Activated CD4-positive, CD25-positive, alpha-beta regulatory T cell (primary cell): Measurements from ENCODE around the gene DOK1.

Experiments
- DNase-seq, 4 experiments: peaks; one replicate each; lab custom pipeline; 2025; lab: John Stamatoyannopoulos, UW

The DOK1 gene

DNA sequence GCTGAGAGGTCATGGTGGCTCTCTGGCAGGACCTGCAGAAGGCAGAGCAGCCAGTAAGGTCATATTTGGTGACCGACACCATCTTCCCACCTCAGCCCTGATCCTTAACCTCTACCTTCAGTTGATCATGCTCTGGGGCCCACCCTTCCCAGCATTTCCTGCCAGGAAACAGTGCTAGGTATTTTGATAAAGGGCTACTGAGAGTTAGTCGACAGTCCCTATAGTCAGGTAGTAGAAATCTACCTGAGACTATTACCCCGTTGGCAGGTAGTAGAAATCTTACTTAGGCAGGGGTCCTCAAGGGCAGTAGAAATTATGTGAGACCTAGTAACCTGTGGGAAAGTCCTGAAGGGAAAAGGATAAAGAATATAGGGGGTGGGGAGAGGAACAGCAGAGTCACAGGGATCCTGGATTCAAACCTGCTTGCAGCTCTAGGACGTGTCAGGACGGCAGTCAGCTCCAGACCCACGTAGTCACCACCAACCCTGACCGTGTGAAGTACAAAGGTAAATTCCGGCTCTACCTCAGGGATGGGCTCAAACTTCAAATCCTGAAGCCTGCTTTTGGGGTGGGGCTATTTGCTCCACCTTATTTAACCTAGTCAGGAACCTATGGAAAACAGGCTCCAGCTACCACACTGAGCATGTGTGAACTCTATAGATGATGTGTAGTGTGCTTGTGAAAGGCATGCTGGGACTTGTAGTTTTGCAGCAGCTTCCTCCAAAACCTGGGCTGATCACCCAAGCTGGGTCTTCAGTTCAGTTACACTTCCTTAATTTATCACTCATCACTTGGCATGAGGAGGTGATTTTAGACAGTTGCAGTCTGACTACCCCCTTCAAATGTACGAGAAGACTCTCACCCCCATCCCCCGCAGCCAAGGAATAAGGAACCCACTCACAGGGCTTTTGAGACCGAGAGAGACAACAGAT is 28.5 kb upstream of the DOK1 start, which contains the start of gene DQX1:
TSS of gene DQX1 (minus strand) at position 515 of the 932 bp plus-strand sequence. CDS start at position 13, 502 bp downstream.
- no peak for DNase-seq

DNA sequence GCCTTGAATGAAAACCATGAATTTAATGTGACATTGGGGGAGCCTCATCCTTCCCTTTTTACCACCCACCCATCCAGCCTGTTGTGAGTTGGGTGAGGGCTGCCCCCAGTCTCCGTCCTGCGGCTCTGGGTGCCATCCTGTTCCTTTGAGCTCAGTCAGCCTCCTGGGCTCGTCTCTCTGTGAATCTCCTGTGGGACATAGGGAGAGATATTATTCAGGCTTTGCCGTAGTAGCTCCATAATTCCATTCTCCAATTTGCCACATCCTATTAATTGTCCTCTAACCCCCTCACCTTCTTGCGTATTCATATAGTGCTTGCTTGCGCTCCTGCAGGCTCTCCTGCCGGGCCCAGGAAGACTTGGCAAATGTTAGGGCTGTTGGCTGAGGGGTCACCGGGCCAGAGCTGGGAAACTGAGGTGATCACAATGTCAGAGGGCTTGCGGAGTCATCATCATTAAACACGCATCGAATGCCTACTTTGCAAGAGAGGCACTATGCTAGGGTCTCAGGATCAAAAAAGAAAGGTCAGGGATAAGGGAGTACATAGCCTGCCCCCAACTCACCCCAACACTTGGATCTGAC is 27.8 kb upstream of the DOK1 start:
- no peak for DNase-seq

DNA sequence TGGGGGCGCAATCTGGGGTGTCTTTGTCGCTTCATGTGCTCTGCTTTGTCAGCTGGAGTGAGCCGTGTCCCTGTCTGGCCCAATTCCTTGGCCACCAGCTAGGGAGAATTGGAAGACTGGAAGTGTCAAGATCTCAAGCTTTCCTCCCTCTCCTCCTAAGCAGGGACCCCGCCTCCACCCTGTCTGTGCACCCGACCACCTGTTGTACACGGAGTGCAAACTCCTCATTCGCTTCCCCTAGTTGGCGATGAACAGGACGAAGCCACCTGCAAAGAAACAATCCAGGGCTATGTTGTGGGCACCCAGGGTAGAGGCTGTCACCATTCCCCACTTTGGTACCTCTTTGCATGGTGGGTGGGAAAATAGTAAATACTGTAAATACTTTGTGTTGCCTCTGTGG is 26.8 kb upstream of the DOK1 start:
- DNase-seq, result no peak

DNA sequence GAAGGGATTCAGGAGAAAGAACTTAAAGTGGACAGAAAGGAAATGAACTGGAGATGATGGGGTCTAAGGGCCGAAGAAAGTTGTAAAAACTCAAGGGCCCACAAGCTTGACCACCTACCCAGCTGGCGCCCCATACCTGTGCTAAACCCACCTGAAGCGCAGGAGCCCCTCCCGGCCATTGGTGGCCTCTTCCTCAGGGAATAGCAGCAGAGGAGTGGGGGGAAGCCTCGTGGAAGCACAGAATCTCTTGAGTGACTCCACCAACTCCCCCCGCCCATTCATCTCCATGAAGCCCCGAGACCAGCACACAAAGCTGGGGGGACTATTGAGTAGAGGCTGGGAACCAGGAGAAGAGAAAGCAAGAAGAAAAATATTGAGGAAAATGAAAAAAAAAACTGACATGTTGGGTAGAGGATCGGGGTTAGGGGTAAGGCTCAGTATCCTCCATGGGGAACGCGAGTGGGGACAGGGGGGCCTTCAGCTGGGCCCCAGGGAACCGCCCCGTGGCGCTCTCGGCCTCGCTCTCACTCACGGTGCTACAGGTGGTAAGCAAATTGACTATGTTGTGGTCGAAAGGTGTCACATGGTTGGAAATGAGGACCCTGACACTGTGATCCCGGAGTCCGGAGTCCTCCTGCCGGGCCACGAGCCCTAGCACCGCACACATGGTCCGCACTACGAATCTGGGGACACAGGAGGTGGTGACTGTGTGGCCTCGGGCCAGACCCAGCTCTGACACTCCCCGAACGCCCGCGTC is 25.7 kb upstream of the DOK1 start:
- DNase-seq, result no peak

DNA sequence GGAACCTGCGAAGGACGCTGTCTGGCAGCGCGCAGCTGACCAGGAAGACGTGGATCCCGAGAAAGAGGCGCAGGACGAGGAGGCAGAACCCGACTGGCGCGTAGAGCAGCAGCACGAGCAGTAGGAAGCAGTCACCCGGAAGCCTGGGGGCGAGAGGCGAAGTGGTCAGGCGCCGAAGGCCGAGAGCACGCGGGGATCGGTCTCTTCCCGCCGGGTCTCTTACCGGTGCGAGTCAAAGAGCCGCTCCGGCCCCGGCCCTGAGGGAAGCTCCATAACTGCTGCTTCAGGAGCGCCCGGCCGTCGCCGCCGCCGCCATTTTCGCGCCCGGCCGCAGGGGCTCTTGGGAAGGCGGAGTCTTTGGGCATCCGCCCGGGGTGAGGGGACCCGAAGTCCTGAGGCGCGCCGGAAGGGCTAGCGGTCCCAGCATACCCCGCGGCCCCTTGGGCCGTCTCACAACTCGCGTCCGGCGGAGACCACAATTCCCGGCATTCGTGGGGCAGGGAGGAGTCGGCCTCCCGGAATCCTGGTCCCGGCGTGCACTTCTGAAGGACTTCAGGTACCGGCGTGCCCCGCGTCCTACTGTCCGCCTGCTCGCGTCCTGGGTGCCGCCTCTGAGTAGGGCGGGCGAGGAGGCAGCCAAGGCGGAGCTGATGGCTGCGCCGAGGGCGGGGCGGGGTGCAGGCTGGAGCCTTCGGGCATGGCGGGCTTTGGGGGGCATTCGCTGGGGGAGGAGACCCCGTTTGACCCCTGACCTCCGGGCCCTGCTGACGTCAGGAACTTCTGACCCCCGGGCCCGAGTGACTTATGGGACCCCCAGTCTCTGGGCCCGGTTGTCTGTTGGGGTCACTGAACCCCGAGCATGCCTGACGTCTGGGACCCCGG is 24.9 kb upstream of the DOK1 start, which contains the start of the genes AUP1 and HTRA2:
TSS of gene AUP1 (minus strand) at position 350 of the 882 bp plus-strand sequence. CDS start at position 273, 77 bp downstream.
TSS of gene HTRA2 (plus strand) at position 577 of the 882 bp plus-strand sequence. CDS start at position 651, 74 bp downstream.
- DNase-seq, result peak; percentile 74 to 87 (median 78)

DNA sequence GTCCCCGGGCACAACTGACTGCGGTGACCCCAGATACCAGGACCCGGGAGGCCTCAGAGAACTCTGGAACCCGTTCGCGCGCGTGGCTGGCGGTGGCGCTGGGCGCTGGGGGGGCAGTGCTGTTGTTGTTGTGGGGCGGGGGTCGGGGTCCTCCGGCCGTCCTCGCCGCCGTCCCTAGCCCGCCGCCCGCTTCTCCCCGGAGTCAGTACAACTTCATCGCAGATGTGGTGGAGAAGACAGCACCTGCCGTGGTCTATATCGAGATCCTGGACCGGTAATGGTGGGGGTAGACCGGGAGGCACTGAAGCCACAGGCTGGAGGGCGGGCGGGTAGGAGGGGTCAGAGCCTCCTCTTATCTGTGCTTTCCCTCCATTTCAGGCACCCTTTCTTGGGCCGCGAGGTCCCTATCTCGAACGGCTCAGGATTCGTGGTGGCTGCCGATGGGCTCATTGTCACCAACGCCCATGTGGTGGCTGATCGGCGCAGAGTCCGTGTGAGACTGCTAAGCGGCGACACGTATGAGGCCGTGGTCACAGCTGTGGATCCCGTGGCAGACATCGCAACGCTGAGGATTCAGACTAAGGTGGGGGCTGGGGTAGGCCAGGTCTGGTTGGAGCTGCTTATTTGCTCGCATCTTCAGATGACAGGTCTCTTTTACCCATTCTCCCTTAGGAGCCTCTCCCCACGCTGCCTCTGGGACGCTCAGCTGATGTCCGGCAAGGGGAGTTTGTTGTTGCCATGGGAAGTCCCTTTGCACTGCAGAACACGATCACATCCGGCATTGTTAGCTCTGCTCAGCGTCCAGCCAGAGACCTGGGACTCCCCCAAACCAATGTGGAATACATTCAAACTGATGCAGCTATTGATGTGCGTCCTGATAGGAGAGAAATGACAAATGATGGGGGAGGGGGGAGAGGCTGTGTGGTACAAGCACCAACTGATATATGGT is 24.0 kb upstream of the DOK1 start:
- DNase-seq, result no peak

DNA sequence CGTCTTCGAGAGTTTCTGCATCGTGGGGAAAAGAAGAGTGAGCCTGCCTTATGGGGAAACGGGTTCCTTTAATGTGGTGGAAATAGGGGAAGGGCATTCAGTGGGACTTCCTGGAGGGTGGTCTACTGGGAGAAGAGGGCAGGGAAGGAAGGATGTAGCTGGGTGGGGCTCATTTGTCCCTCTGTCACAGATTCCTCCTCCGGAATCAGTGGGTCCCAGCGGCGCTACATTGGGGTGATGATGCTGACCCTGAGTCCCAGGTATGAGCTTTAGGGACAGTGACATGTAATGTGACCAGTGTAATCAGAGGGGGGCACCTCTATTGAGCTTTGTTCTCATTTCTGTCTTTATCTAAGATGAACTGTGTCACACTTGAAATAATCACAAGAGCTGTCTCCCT is 22.9 kb upstream of the DOK1 start:
- DNase-seq, result no peak

DNA sequence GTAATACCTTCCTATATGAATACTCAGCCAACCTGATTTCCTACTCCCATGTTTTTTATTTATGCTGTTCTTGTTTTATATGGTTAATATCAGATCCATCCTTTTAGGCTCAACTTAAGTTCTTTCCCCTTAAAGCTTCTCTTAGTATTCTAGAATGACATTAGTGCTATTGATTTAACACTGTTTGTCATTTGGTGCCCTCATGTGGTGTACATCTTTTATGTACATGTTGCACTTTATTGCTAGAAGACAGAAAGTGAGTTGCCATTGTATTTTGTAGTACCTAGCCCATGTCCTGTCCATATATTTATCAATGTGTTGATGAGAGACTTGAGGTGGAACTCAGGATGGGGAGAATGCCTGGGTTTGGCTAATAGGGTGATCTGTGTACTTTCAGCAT is 22.3 kb upstream of the DOK1 start:
- DNase-seq, result no peak

DNA sequence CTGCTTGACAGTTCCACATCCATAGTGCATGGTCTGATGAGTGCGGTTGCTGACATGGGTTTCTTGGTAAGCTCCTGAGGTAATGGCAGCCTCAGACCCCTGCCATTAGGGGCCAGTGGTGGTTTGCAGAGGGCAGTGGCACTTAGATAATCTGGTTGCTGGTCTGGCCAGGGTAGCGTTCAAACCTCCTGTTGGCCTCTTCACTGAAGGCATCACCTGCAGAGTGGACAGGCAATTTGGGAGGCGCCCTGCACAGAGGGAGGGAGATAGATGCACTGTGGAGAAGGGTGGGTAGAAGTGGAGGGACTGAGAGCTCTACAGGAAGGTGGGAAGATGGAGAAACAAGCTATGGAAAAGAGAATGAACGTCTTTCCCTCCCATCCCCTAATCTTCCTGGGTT is 21.1 kb upstream of the DOK1 start:
- no peak for DNase-seq

DNA sequence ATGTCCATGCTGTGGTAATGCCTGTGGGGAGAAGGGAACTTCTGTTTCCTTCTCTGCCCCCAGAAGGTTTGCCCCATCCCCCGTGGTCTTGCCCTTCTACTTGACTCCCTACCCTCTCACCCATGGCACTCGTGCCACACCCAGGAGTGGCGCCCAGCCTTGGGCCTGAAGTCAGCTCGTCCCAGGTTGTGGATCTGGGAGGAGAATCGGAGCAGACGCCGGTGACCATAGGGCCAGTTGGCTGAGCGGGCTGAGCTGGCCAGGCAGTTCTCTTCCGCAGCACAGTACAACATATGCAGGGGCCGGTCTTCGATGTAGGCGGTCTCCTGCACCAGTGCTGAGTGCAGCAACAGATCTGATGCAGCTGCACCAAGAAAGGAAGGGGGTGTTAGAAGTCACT is 20.1 kb upstream of the DOK1 start:
- DNase-seq, result no peak

DNA sequence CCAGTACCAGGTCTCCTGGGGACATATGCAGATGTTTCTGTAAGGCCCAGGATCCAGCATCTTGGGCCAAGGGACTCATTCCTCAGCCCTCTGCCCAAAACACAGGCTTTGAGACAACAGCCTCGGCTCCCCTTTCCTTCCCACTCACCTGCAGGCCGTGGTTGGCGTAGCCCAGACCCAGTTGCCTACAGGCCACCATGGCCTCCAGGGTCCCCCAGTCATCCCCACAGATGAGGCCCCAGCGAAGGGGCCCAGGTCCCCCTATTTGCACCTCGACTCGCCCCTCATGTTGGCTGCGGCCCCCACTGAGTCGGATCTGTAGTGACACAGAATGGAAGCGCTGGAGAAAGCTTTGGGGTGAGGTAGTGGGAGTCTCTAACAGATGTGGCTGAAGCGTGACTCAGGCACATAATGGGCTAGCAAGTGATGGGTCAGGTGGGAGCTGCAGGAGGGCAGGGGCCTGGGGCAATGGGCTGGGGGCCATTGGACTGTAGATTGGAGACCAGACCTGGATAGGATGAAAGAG is 19.0 kb upstream of the DOK1 start:
- DNase-seq, result no peak

DNA sequence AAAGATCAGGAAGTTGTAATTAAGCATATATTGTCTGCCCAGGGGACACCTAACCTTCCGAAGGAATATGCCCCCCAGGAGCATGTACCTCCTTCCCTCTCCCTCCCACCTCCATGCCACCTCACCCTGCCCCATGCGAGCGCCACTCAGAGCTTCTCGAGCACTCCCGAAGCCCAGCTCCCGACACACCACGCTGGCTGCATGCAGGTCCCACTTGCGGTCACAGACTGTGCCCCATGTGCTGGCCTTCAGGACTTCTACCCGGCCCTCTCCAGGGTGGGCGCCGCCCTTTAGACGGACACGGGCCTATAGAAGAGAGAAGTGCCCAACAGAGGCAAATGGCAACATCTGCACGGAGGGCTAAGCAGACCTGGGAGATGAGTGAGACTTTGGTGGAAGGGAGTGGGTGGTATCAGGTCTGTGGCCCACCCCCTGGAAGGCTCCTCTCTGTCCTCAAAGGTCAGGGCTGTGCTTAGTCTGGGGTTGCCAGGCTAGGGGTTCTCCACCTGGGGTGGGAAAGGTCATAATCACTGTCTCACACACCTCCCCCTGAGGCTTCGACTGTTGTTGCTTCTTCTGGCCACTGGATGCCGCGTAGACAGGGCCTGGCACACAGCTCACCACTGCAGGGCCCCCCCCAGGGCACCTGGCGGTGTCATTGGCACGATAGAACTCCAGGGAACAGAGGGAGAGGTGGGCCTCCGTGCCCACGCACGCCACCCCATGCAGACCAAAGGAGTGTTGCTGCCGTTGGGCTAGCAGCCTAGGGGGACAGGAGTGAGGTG is 18.2 kb upstream of the DOK1 start:
- no peak for DNase-seq

DNA sequence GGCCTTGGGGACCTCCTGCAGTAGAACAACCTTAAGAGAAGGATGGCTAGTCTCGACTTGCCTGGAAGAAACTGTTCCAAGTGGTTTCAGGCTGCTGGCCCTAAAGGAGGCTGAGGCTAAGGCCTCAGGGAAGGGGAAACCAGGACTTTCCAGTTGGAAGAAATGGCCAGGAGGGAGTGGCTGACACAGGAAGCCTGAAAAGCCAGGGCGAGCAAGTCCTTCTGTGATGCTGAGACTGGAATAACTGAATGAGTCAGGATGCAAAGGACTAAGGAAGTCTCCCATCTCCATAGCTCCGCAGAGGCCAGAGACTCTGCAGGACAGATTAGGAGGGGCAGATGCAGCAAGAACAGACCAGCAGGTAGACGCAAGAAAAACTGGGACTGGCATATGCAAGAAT is 17.4 kb upstream of the DOK1 start:
- DNase-seq, result no peak

DNA sequence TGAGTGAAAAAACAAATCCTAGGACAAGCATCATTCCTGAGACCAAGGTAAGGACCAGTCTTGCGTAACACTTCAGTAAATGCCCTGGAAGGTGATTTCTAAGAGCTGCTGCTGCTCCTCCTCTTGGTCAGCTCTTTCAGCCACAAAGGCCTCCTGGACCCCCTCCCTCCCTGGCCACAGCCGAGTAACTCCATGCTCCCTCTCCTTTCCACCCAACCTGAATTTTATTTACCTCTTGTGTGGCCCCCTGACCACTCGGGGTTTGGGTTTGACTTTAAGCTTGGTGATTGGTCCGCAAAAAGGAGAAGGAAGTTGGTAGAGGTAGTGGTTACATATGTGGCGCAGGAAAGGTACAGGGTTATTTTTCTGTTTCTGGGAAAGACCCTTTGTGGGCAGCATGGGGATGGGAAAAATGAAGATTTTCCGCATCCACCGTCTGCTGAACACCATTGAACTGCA is 15.6 kb upstream of the DOK1 start:
- no peak for DNase-seq

DNA sequence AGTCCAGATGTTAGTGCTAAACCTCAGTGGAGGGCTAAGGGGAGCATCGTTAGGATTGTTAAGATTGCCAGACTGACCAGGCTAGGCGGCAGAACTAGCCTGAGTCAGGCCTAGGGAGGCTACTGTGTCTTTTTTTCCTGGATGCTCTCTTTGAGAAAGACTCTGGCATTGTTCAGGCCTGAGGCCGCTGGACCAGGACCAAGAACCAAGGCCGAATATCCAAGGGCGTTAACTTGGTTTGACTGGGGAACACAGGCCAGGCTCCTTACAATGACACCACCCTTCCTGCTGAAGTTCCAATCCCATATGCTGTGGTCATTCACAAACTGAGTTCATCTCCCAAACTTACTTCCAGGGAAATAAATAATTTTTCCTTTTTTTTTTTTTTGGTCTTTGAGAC is 14.2 kb upstream of the DOK1 start:
- no peak for DNase-seq

DNA sequence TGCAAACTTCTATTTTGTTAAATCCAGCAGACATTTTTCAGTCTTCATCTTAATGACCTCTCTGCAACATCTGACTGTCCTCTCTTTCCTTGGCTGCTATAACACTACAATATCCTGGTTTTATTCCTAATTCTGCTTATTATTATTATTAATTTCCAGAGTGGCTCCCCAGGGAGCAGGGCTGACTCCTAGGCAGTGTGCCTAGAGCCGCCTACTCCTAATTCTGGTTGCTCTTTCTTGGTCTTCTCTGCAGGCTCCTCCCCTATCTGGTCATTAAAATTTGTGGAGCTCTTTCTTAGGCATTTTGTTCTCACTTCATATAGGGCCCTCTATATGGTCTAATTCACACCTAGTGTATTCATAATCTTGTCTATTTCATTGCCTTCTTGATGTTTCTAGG is 11.5 kb upstream of the DOK1 start:
- no peak for DNase-seq

DNA sequence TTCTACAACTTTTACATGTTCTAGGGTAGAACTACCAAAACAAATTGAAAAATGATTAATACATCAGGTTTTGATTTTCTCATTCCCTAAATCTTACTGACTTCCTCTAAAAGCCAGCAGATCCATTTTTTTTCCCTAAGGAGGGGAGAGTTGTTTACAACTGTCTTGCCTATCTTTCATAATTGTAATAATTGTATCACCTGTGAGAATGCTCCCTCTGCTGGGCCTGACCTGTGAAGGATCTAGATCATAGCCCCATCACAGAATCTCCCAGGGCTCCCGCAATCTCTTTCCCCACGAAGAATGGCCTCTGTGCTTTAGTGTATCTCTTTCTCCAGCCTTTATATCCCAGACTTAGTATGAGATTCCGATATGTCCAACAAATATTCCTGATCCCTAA is 9.9 kb upstream of the DOK1 start:
- DNase-seq, result no peak

DNA sequence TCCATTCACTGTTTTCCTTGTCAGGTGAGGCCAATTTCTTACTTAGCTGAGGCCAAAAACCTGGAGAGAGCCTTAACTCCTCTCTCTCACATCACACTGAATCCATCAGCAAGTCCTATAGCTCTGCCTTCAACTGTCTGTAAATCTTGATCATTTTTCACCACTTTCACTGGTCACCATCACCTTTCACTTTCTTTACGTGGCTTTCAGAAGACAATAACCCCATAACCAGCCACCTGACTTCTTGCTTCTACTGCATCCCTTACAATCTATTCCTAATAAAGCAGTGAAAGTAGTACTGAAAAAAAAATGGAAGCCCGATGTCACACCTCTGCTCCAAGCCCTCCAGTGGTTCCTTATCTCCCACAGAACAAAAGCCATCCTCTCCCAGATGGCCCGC is 8.5 kb upstream of the DOK1 start:
- no peak for DNase-seq

DNA sequence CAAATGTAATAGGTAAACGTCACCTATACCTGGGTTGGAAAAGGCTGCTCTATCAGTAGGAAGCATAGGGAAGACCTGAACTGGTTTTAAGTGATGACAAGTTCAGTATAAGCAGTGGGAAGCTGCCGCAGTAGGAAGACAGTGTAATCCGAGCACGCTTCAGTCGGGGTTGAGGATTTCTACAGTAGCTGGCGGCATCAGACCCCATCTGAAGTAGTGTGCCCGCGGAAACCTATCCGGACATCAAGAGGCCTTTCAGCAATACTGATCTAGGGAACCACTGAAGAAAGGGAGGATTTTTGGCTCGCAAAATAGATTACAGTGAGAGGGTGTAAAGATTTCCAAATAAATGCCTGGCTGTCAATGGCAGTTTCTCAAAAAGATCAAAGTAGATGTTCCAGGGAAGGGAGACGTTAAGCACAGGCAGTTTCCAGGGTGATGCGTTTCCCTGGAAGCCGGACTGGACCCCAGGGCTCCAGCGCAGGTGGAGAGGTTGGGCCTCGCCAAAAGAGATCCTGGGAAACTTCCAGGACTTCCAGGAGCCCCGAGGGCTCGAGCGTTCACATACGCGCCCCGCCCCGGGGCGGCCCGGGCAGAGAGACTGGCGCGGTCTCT is 6.1 kb upstream of the DOK1 start:
- DNase-seq, result no peak
